CD4-positive, alpha-beta T cell treated with Interferon gamma for 1 hour (primary cell): ENCODE data around the gene HS6ST2.

ENCODE experiments used
- DNase-seq: peaks from one replicate; pipeline ENCODE4 v3.0.0-alpha.2; 2020

The HS6ST2 gene

DNA sequence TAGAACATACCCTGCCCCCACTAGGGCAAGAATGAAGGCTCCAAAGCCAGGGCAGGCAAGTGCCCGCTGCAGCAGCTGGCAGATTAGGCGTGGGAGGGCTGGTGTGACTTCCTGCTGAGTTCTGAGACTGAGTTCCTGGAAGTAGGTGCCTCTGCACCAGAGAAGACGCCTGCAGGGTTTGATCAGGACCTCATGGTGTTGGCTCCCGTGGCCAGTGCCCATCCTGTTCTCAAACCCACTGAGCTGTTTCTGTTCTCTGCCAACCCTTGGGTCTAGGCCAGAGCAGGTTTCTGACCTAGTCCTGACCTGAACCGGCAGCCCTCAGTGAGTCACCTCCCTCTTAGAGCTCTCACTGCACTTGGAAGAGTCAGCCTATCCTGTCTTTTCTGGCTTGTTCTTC, 220.7 kb downstream of the HS6ST2 start:
- DNase-seq: peak; percentile 1

DNA sequence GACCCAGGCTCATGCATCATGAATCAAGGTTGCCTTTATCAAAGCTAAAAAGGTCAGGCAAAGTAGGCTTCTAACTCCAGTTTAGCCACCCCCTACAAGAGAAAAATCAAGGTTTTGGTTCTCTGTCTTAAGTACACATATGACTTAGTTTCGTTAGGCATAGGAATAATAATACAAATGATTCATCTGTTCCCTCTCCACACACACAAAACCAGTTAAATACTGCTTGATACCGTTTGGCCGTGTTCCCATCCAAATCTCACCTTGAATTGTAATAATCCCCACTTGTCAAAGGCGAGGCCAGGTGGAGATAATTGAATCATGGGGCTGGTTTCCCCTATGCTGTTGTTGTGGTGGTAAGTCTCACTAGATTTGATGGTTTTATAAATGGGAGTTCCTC, 226.2 kb downstream of the HS6ST2 start:
- no peak for DNase-seq

DNA sequence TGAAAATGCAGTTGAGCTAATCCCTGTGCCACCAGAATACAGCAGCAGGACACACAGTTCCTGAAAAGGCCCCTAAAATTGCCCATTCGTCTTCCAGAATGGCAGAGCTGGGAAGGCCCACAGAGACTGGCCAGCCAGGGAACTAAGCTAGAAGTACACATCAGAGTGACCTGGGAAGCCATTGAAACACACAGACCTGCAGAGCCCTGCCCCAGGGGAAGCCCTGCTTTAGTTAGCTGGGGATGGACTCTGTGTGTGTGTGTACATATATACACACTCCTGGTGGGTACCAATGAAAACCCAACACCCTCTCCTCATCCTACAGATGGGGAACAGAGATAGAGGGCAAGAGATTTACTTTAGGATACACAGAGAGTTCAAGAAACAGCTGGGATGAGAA, 227.7 kb downstream of the HS6ST2 start:
- DNase-seq: no peak

- DNase-seq: no peak
Observed at GRCh38 chrX:132730266-132730665, 228.2 kb downstream of the HS6ST2 start.

DNA sequence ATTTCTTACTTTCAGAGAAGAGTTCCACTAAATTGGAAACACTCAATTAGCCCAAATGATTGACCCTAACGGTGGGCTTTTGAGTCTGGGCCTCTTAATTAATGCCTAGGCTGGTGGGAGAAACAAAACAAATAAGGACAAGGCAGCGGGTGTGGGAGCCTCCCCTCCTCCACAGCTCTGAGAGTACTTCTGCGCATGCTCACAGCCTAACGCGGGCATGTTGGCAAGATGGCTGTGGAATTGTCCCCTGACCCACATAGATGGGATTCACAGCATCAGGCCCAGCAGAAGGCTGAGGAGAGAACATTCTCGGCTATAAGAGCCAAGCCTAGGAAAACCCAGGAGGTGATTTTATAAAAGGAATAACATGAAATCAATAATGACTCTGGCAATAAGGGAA, 230.1 kb downstream of the HS6ST2 start:
- no peak for DNase-seq

DNA sequence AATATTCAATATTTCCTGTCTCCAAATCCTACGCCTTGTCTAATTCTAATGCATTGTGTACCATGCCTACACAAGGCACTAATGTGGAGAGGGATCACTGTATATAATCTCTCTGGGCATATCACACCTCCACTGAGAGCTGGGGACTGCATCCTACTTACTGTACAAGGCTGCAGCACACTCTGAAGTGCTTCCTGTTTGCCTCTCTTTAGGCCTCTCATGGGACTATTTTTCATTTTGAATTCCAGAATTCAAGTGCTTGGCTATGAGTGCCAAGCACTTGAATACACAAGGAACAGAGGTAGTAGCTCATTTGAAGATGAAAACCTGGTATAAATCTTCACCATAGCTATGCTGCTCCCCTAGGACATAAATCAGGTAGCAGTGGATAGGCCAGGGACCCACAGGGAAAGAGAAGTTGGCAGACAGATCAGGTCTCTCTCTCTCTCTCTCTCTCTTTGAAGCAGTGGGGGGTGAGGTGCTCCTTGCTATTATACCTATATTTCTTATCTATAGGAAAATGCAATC, 239.9 kb downstream of the HS6ST2 start:
- no peak for DNase-seq

- no peak for DNase-seq
Observed at GRCh38 chrX:132716006-132716405, 242.4 kb downstream of the HS6ST2 start.

GRCh38 chrX:132714913-132715312, 243.5 kb downstream of the HS6ST2 start:
- DNase-seq: no peak

GRCh38 chrX:132712350-132712749, 246.1 kb downstream of the HS6ST2 start:
- DNase-seq: no peak

DNA sequence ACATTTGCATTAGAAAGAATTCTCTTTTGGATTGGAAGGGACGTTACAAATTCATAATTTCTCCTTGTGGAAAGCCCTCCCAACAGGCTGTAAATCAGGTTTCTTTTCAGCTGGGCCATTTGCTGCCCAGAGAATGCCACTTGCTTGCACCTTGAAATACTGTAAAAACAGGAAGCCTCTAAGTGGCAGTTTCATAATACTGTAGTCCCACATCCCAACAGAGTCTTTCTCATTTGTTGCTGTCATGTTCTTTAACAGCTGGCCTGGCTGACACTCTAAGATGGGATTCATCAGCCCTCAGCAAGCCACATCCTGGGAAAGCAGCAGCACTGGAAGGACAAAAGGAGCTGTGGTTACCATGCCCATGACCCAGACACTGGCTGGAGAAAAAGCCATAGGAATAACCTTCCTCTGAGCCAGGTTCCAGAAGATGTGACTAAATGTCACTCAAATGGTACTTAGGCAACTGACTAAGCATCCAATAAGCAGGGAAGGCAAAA, 247.7 kb downstream of the HS6ST2 start:
- DNase-seq: no peak

DNA sequence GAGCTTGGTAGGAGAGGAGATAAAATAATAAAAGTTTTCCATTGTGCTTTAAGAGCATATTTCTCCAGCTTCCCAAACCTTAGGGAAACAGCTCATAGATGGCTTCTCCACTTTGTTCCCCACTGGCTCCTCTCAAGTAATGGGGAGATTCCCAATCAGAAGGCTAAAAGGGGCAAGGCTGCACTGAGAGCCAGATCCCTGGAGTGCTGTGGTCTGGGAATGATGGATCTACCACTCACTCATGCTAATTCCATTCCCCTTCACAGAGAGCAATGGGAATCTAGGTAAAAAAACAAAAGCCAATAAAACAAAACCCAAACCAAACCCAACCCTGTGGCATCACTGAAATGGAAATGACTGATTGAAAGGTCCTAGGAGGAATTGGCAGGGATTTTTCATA, 249.9 kb downstream of the HS6ST2 start:
- no peak for DNase-seq

DNA sequence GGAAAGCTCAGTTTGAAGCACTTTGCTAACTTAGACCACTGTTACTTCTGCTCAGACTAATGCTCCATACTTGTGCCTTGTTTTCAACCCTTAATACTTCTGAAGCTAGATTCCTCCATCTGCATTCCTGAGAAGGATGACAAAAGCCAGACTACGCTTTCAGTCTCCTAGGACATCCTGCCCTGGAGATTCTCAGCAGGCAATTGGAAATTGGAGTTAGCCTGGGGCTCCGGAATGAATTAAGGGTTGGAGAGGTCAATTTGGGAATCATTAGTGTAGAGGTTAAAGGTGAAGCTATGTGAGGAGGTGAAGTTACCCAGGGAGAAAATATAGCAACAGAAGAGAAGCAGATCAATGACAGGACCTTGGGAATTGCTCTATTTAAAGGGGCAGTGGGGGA, 253.7 kb downstream of the HS6ST2 start:
- no peak for DNase-seq

DNA sequence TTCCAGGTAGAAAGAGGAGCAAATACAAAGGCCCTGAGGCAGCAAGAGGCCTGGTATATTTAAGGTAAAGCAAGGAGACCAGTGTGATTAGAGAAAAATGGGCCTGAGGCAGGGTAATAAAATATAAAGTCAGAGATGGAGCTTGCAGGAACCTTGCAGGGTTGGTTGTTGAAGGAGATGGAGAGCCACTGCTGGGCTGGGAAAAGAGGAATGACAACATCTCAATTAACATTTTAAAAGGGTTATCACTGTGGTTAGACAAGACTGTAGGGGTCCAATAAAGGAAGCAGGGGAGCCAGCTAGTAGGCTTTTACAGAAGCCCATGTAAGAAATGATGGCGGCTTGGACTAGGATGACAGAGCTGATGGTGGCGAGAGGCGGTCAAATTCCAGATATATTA, 264.0 kb downstream of the HS6ST2 start:
- no peak for DNase-seq

DNA sequence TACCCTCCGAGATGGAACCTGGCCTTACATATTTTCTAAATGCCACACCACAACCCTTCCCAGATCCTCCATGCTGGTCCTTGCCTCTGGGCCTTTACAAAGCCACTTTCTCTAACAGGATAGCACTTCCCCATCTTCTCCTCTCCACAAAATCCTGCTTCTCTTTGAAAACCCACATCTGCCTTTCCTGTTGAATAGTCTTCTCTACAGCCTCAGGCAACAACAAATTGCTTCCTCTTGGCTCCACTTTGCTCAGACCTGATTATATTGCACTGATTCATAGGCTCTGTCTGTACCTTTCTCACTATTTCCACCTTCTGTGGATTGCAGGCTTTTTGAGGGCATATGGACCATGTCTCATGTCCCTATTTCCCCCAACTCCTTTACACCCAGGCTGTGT, 265.9 kb downstream of the HS6ST2 start:
- DNase-seq: no peak

DNA sequence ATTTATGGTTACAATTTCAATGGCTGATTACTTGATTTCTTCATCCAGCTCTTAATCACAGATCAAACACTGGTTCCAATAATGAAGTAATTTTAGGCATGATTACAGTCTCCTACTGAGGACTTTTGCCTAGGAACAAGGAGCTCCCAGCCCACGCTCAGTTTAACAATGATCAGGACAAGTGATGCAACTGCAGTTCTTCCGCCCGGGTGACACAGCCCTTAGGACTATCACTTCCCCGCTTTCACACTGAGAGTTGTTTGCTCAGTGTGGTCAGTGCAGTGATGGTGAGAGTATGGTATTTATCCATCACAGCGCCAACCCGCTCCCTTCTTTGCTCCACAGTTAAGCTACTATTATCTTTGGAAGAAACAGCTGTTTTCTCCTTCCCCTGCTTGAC, 266.4 kb downstream of the HS6ST2 start:
- no peak for DNase-seq

DNA sequence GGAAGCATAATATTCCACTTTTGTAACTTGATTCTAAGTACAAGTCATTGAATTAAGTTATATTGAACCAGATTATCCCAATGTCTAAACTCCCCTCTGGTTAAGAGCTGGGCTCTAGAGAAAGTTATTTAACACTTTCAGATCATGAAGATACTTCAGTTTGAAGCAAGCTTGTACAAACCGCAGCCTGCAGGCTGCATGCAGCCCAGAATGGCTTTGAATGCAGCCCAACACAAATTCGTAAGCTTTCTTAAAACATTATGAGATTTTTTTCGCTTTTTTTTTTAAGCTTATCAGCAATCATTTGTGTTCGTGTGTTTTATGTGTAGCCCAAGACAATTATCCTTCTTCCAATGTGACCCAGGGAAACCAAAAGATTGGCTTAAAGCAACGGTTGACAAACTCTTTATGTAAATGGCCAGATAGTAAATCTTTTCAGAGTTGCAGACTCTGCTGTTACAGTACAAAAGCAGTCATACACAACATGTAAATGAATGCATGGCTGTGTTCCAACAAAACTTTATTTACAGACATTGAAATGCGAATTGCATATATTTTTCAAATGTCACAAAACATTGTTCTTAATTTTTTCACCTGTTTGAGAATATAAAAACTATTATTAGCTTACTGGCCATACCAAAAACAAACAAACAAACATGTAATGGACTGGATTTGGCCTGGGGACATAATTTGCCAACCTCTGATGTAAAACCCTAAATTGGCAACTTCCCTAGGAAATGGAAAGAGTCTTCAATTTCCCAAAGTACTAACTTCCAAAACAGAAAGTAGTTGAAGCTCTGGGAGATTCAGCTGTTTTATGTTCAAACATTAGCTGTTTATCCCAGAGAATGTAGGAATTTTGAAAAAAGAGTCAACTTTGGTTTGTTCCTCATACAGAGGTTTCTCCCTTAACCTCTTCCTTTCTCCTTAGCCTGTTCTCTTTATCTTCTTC, 268.5 kb downstream of the HS6ST2 start:
- DNase-seq: no peak

- DNase-seq: no peak
Observed at GRCh38 chrX:132685276-132685675, 273.2 kb downstream of the HS6ST2 start.

- no peak for DNase-seq
Observed at GRCh38 chrX:132677233-132677716, 281.2 kb downstream of the HS6ST2 start.

DNA sequence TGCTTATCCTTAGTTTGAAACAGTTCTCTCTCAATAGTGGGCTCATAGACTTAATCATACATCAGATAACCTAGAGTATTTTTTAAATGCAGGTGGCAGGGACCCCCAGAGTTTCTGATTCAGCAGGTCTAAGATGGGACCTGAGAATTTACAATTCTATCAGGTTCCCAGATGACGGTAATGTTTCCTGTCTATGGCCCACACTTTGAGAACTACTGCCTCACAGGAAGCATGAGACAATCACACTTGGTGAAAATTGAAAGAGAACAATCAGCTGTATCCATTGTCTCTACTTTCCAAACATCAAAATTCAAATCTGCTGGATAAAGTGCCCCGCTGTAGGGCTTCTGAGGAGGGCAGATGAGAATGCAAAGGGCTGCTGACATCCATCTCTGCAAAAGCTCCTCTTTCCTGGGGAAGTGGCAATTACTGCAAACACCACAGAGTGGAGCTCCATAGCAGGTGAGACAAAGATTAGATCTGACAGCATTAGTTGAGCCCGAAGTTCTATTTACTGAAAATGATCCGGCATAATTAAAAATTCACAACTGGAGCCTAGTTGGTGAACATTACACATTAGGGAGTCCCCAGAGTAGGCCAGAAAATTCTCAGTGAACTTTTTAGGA, 281.8 kb downstream of the HS6ST2 start:
- DNase-seq: no peak

DNA sequence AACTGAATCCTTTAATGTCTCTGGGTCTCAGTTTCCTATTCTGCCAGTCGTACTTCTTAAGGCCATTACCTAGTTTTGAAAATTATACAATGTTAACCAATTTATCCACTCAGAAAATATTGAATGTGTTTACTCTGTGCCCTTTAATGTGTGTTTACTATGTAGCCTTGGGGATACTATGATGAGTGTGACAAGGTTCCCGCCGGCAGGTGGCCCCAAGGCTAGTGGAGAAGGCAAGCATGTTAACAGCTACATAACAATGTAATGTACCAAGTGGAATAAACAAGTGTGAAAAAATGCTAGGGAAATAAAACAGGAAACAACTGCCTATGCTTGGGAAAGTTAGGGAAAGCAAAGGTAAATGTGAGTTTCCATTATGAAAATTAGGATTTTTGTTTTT, 282.3 kb downstream of the HS6ST2 start:
- DNase-seq: no peak

- DNase-seq: no peak
Observed at GRCh38 chrX:132673331-132673730, 285.1 kb downstream of the HS6ST2 start.

GRCh38 chrX:132671229-132671641, 287.2 kb downstream of the HS6ST2 start:
- no peak for DNase-seq

GRCh38 chrX:132669142-132669541, 289.3 kb downstream of the HS6ST2 start:
- DNase-seq: no peak

DNA sequence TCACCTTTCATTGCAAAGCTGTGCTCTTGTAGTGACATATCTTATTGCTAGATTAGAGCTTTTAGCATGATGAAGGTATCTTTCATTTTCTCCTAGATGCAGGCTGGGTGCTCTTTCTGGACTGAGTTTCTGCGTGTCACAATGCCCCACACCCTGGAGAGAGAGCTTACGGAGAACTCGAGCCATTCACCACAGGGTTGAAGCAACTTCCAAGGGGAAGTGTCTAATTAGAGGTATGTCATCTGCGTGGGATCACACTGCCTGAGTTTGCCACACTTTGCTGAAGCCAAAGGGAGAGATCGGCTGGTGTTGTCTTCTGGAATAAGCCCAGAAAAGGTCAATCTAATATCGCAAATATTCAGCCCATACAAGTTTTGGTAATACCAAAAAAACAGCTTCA, 290.3 kb downstream of the HS6ST2 start:
- no peak for DNase-seq
